A172 (cell line): Measurements from ENCODE around the gene PTPN18. TPM values are rescaled to one million over a fixed set of nuclear protein-coding genes. Genes with fewer than 3 reads are reported as not detected.
A peak's percentile ranks its signal among the peaks of the same experiment; 100 is the strongest.
"Not testable (repeated sequence)": the region's sequence is repeated elsewhere in the genome, so short reads cannot be mapped to it uniquely, and the experiment has no call there.

ENCODE experiments used
- DNase-seq: peaks from one replicate; pipeline ENCODE4 v3.0.0-alpha.2; 2015; ENCODE audit warnings: low spot score
- total RNA-seq: library from RNA; depleted of rRNA; stranded (reverse); fragments of >200 nt; shearing (Covaris generic); gene quantifications from 2 replicates; pipeline ENCODE4 v1.2.3, GENCODE V29; 2014; rRNA removed

PTPN18 gene
- 21.0 and 25.9 TPM in 2 replicates for total RNA-seq

- peak; percentile 70 for DNase-seq
Measured at GRCh38 chr2:130355578-130356431, at the start of gene PTPN18. PTPN18 (plus strand) TSS chr2:130356056; CDS start chr2:130356108, 52 bp downstream.

- no peak for DNase-seq
Measured at GRCh38 chr2:130307850-130308249, 48.0 kb upstream of the PTPN18 start.

- DNase-seq, result no peak
Measured at GRCh38 chr2:130310881-130311280, 45.0 kb upstream of the PTPN18 start.

- DNase-seq, result no peak
Measured at GRCh38 chr2:130313812-130314334, 42.0 kb upstream of the PTPN18 start.

- DNase-seq, result no peak
Measured at GRCh38 chr2:130314377-130314776, 41.5 kb upstream of the PTPN18 start.

- DNase-seq, result no peak
Measured at GRCh38 chr2:130316596-130316995, 39.3 kb upstream of the PTPN18 start.

- no peak for DNase-seq
Measured at GRCh38 chr2:130318906-130319305, 37.0 kb upstream of the PTPN18 start.

- no peak for DNase-seq
Measured at GRCh38 chr2:130319536-130319935, 36.3 kb upstream of the PTPN18 start.

- DNase-seq, result peak; percentile 80
Measured at GRCh38 chr2:130327703-130328527, 27.9 kb upstream of the PTPN18 start.

- no peak for DNase-seq
Measured at GRCh38 chr2:130328710-130329109, 27.1 kb upstream of the PTPN18 start.

- peak; percentile 79 for DNase-seq
Measured at GRCh38 chr2:130332271-130333073, 23.4 kb upstream of the PTPN18 start.

GRCh38 chr2:130333253-130333652, 22.6 kb upstream of the PTPN18 start:
- not testable (repeated sequence) for DNase-seq

- no peak for DNase-seq
Measured at GRCh38 chr2:130334026-130334425, 21.8 kb upstream of the PTPN18 start.

GRCh38 chr2:130335226-130335625, 20.6 kb upstream of the PTPN18 start:
- DNase-seq, result no peak

GRCh38 chr2:130336150-130336876, 19.5 kb upstream of the PTPN18 start:
- no peak for DNase-seq

GRCh38 chr2:130336877-130337734, 18.8 kb upstream of the PTPN18 start:
- DNase-seq, result peak; percentile 92

- DNase-seq, result peak; percentile 81
Measured at GRCh38 chr2:130337735-130338325, 18.0 kb upstream of the PTPN18 start.

GRCh38 chr2:130338793-130339345, 17.0 kb upstream of the PTPN18 start:
- no peak for DNase-seq
